Stimulated activated CD8-positive, alpha-beta memory T cell treated with anti-CD3 and anti-CD28 coated beads, Interleukin-12 subunit alpha, Interleukin-12 subunit beta, amount 100 ng/mL, for 24 hours (primary cell): ENCODE results near the gene SLC35E2B.
"Not testable (repeated sequence)": the region's sequence is repeated elsewhere in the genome, so short reads cannot be mapped to it uniquely, and the experiment has no call there.

Source experiments
- DNase-seq: peaks from one replicate; pipeline ENCODE4 v3.0.0-alpha.2; 2020; ENCODE audit errors: extremely low read depth

SLC35E2B gene

DNA sequence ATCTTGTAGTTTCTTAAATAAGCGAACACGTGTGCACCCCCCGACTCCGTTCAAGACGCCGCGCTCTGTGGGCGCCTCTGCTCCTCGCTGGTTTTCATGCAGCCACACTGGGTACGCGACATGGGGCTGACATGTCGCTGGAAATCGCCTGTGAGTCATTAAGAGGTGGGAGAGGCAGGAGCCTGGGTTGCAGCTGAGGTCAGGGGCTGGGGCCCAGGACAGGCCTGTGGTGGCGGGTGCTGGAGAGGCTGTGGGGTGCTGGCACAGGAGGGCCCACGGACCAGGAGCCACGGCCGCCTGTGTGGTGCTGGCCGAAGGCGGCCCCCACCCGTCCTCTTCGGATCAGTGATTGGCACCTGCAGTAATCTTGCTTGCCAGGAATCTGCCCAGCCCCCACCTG, 17.8 kb downstream of the SLC35E2B start:
- not testable (repeated sequence) for DNase-seq

DNA sequence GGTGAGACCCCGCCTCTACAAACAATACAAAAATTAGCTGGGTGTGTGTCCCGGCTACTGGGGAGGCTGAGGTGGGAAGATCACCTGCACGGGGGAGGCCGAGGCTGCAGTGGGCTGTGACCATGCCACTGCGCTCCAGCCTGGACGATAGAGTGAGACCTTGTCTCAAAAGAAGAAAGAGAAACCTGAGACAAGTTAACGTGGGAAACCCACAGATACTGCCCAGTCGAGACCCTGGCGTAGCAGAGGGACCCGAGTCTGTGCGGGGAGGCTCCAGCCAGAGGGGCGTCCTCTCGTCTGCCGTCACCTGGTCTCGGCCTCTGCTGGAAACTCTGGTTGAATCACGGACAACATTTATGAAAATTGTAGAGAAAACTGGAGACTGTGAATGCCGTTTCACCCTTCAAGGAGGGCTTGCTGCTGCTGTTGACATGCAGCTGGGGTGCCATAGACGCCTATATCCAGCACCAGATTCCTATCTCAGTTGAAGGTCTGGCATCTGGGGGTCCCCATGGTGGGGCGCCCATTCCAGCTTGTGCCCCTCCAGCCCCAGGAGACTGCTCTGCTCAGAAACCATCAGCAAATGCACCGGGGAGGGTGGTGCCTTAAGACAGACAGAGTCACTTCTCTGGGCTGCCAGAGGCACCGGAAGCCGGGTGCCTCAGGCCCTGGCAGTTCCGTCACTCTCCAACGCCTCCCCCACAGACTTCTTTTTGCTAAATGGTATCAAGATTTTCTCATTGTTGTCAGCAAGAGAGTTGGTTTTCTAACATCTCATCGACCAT, 20.2 kb downstream of the SLC35E2B start:
- DNase-seq, result no peak

DNA sequence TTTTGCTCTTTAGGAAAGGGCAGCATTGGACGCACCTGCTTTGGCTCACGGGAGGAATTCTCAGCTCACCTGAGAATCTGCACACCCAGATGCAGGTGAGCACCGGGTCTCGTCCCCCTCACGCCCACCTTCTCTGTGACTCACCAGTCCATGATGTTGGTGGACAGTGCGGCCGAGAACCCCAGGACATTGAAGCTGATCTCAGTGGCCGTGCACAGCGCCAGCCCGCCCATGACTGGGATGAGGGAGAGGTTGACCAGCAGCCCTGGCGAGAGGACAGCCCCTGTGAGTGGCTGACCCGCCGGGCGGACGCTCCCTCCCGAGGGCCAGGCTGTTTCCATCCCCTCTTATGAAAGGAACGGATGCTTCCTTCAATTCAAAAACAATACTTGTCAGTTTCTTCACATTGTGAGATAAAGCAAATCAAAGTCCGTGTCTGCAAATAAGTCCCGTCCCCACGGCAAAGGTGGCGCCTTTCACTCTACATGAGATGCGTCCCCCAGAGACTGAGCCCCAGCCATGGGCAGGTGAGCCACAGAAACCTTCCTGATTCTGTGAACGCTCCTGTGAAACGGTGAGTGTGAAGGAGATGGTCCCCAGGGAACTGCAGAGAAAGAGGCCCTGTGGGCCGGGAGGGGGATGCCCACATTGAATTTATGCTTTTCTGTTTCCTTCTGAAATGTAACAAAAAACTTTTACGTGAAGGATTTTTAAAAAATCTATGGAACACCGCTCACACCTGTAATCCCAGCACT, 21.1 kb downstream of the SLC35E2B start:
- DNase-seq, result no peak

DNA sequence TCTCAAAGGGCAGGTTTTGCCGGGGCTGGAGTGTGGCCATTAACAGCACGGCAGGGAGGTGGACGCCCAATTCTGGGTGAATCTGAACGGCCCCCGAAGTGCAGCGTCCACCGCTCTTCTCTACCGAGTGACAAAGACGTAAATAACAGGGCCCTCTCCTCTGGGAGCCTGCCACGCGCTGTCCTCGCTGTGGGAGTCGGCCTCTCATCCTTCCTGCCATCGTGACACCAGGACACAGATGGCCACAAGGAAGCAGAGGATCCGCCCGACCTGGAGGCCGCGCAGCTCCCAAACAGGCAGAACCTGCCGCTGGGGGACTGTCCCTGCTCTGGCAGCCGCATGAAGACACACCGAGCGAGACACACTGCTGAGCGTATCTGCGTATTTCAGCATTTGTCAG, 21.7 kb downstream of the SLC35E2B start:
- no peak for DNase-seq

DNA sequence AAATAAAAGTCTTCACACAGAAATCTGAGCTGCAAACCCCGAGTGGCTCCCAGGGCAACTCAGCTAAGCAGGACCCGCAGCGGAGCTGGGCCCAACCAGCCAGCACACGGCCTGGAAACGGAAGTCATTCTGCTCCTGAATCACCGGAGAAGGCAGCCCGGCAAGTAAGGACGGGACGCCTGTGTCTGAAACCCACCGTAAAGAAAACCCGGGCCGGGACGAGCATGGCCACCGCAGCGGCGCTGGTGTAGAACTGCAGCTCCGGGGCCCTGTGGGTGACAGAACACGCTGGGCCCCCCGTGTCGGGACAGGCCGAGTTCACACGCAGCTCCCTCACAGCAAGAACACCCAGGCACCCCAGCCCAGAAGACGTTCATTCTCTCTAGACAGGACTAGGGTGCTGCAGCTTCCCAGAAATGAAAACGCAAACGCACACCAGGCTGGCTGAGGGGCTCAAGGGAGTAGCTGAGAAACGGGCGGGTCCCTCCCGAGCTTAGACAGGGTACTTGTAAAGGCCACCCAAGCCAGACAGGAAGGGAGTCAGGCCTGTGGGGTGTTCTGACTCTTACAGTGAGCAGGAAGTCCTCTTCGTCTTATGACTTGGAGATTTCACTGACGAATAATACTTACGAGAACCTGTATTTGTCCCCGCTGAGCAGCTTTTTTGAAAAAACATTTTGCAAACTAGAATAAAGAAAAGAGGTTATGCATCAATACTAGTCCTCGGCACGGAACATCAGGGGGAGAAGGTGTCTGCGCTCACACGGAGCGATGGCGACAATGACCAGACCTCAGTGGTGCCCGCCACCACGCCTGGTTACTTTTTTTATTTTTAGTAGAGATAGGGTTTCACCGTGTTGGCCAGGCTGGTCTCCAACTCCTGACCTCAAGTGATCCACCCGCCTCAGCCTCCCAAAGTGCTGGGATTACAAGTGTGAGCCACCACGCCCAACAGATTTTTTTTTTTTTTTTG, 22.8 kb downstream of the SLC35E2B start:
- no peak for DNase-seq

DNA sequence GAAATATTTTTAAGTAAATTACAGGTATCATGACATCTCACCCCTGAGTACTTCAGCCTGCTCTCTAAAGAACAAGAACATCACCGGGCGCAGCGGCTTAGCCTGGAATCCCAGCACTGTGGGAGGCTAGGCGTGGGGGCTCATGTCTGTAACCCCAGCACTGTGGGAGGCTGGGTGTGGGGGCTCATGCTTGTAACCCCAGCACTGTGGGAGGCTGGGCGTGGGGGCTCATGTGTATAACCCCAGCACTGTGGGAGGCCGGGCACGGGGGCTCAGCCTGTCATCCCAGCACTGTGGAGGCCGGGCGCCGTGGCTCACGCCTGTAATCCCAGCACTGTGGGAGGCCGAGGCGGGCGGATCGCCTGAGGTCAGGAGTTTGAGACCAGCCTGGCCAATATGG, 26.1 kb downstream of the SLC35E2B start:
- DNase-seq, result no peak

DNA sequence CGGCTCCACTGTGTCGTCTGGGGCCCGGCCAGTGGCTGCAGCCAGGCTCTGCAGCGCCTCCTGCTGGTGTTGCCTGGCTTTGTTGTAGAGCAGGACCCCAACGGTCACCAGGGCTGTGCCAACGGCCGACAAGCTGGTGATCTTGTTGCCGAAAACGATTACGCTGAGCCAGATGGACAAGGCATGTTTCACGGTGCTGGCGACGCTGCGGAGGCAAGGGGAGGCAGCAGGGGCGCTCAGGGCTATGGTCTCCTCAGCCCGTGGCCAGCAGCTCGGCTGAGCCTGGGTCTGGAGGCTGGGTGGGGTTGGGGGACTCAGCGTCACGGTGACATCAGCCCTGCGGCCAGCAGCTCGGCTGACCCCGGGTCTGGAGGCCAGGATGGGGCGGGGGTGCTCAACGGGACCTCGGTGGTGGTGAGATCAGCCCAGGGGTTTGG, 26.8 kb downstream of the SLC35E2B start:
- DNase-seq, result no peak

DNA sequence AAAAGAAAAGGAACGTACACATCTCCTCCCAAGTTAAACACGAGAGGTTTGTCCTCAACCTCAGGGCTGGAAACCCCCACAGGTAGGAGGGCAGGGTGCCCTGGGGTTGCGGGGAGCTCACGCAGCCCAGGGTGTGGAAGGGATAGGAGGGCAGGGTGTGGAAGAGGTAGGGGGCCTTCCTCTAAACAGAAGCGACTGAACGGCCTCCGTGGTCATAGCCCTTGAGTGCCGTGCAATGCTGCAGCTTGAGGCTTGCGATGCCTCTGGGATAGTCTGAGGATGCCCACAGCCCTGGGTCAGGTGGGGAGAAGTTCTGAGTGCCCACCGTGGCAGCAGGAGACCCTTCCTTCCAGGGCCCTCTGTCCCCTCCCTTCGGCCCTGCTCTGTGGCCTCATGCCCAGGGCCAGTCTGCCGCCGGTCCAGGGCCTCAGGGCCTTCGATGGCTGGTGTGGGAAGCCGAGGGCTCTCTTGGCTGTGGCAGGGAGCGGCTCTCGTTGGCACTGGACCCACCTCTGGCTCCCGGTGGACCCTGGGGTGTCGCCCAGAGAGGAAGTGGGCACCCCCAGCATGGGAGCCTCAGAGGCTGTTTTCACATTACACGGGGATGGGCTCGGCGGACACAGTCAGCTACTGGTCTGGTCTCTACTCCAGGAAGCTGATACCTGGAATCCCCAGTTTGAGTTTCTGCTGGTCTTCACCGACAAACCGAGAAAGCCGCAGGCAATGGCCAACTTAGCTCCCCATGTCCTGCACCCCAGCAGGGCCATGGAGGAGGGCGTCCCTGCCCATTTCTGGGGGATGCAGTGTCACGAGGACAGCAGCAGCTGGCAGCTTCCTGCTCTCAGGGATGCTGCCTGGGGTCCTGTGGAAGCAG, 27.4 kb downstream of the SLC35E2B start:
- DNase-seq, result no peak

DNA sequence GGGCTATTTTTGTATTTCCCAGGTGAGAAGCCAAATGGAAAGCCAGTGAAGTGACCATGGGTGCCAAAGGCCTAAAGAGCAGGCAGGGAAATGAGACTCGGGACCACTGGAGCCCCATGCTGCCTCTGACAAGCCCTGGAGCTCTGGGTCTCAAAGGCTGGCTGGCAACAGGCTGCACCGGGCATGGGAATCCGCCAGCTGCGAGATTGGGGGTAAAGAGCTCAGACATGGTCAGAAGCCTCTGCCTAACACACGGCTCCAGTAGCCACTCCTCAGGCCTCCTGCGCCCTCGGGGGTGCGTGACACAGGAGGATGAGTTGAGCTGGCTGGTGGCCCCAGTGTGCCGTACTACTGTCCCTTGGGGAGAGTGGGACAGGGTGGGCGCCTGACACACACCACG, 28.3 kb downstream of the SLC35E2B start:
- DNase-seq, result not testable (repeated sequence)

DNA sequence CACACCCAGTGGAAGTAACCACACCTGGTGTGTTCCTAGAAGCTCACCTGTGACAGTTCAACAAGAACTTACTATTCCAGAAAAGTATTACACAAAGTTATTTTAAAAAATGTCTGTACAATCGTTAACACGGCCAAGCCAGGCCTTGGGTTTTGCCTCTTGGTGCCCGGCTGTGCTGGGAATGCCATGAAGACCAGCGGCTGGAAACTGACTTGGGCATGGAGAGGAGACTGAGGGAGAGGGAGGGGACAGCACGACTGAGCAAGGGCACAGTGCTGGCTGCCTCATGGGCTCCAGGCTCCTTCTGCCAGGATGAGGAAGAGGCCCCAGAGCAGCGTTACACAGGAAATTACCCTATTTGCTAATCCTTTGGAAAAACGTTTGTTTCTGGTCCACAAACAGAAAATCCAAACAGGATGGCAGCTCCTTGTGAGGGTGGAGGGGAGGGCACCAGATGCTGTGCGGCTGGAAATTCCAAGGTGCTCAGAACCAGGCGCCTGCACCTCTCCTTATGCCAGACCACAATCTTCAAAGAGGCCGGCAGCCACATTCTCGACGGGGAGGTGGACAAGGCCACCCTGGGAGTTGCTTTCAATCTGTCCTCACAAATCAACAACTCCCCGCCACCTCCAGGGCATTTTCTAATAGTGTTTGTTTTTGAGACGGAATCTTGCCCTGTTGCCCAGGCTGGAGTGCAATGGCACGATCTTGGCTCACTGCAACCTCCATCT, 29.6 kb downstream of the SLC35E2B start:
- DNase-seq, result not testable (repeated sequence)

DNA sequence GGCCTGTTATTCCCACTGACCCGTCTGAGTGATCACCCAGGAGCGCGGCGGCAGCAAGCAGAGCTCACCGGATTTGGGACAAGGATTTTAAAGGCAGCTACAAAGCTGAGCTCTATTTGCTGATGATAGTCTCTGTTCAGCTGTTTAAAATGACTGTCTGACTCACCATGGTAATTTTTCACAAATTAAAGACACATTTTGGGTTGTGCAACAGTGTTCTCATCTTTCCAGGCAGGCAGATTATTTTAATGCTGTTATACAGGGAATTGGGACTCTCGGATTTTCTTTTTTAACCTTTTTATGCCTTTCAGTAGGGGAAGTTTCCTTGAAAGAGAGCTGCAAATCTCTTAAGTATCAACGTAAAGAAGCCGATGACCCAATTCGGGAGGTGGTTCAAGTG, 30.2 kb downstream of the SLC35E2B start:
- not testable (repeated sequence) for DNase-seq

DNA sequence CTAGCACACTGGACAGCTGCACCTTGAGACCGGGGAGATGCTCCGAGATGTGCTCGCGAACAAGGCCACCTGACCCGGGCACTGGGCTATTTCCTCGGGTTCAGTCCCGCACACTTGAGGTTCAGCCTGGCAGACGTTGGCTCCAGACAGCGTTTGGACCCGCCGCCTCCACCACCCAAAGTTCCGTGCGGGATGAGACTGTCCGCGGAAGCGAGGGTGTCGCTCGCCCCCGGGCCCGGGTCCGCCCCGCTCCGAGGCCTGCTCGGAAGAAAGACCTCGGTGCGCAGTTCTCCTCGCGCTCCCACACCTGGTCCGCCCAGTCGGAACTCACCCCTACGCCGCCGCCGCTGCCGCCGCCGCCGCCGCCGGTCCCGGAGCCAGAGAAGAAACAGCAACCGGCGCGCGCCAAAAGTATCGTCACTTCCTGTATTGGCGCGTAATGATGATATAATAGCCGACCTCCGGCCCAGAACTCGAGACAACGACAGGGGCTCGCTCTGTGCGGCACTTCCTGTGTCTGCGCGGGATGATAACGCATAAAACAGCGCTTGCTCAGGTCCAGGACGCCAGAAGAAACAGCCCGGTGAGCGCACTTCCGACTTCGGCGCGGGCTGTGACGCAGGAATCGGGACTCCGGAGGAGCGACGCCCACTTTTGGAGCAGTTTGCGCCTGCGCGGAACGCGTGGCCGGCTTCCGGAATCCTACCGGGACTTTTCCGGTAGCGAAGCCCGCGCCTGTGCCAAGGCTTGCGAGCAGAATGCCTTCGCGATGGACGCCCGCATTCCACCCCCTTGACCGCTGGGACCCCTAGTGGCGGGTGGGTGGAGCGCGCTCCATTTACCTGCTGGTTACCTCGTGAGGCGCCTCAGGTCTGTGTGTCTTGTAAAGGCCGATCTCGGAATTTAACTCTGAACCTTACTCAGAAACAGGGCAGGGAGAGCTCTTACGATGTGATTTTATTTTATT, 33.7 kb downstream of the SLC35E2B start, which contains the start of gene CDK11B:
TSS of gene CDK11B (minus strand) at position 422 of the 967 bp plus-strand sequence. CDS start 1,519 bp downstream, outside the sequence.
- peak; percentile 98 for DNase-seq

DNA sequence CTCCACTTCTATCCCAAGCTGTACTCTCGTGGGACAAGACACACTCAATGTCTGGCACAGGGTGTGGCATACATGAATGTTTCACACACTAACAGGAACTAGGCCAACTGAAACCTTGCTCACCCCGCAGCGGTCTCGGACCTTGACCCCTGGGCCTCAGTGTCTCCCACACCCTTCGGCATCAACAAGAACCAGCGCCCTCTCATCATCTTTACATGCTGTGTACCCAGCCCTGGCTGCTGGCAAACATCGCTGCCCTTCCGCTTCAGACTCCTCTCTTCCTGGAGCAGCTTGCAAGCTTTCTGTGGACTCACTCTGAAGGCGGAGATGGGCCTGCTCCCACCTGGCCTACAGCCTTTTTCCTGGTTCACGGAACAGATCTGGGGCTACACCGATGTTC, 44.3 kb downstream of the SLC35E2B start:
- DNase-seq, result not testable (repeated sequence)

DNA sequence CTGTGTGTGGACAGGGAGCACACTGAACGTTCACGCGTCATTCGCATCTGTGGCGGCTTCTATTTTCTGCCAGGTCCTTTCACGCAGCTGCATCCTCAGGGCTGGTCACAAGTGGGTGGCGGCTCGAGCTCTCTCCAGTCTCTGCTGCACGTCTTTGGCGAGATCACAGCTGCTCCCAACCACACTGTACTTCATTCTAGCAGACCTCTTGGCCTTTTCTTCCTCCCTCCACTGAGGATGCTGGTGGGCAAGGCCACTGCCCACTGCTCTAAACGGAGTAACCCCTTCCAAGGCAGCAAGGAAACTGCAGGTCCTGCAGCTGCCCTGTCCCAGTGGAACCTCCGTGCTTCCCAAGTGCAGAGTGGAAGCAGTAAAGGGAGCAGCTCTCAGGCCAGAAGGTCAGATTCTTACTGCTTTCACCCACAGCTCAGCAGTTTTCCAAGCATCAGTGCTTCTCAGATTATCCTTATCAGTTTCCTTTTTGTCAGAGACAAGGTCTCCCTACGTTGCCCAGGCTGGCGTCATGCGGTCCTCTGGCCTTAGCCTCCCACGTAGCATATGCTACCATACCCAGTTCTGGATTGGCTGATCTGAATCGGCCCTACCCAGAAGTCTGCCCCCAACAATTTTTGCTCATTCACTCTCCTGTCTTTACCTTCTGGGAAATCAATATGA, 44.9 kb downstream of the SLC35E2B start:
- not testable (repeated sequence) for DNase-seq

DNA sequence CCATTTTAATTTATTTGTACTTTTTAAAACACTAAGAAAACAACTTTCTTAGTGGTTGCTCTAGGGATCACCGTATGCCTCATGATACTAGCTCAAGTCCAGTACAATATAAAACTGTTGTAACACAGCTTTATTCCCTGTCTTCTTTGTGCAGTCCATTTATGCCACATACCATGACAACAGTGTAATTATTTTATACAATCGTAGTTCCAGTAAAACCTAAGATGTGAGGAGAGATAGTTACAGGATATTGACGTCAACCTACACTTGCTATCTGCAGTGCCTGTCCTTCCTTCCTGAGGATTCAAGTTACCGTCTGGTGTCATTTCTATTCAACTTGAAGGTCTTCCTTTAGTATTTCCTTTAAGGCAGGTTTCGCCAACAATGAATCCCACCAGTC, 46.3 kb downstream of the SLC35E2B start:
- DNase-seq, result not testable (repeated sequence)

DNA sequence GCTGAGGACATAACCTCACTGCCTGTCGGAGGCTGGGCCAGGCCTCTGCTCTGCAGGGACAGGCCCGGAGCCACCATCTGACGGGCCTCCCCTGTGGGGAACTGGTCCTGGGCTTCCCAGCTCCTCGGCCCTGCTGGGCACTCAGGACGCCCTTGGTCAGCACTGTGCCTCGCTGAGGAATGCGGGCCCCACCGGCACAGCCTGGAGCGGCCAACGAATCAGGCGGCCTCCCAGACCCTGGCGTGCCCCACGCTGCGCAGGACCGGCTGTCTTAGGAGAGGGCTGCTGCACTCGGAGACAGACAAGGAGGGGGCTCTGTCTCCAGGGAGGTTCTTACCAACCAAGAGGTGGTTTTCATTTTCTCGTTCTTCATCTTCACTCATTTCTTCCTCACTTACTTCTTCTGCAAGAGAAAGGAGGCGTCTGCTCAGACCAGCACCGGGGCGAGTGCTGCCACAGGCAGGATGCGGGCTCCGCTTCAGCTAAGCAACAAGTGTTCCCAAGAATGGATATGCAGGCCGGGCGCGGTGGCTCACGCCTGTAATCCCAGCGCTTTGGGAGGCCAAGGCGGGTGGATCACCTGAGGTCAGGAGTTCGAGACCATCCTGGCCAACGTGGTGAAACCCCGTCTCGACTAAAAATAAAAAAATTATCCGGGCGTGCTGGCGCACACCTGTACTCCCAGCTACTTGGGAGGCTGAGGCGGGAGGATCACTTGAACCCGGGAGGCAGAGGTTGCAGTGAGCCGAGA, 51.7 kb downstream of the SLC35E2B start:
- DNase-seq, result not testable (repeated sequence)

DNA sequence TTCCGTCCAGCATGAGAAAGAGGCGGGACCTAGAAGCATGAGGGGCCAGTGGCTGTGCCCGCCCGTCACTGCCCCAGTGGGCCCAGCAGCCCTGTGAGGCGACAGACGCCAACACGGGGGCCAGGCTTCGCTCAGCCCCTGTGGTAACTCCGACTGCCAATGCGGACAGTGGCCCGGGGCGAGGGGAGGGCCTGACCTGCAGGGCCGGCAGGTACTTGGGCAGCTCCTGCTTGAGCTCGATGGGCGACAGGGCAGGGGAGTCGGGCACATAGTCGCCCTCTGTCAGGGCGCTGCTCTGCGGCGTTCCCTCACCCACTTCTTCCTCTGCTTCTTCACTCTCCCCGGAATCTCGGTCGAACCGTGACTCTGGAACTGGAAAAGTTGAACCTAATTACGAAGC, 52.5 kb downstream of the SLC35E2B start:
- not testable (repeated sequence) for DNase-seq
